ENCODE results near the gene UNC5B. TPM values are rescaled to one million over a fixed set of nuclear protein-coding genes. Genes with fewer than 3 reads are reported as not detected.

The UNC5B gene
- total RNA-seq, 2 donors from 2014 or later: 10.4 to 11.2 TPM

GRCh38 chr10:71239946-71240795 is 27.8 kb downstream of the UNC5B start:
- WGBS, 2 donors: 76 to 84% methylated on average over 20 of the region's 22 CpGs
- ATAC-seq: no peak
- Histone ChIP-seq H3K36me3 (replicated peaks in 1 of 2; ENCODE audit: insufficient read depth in 1 of 2, low read depth in 2 of 2) (no peaks in the 10 kb centered on the region), H3K27me3 (no peaks in the 10 kb centered on the region), H3K4me3 (no peak overlapping the region), H3K27ac (no peak overlapping the region), H3K9me3 (no peaks in the 10 kb centered on the region), H3K4me1 (peaks cover 10% of the 10 kb centered on the region)
- intact Hi-C loops (cut with DNase I): no loop called here
- no peak for DNase-seq
- no peak for TF ChIP-seq CTCF (IDR thresholded peaks at IDR 0.05)
- TF ChIP-seq POLR2A (IDR thresholded peaks at IDR 0.05): no peak

- H3K4me1 ChIP-seq: peaks cover 10% of the 10 kb centered on the region
- H3K27me3 ChIP-seq: no peaks in the 10 kb centered on the region
- no peaks in the 10 kb centered on the region for H3K9me3 ChIP-seq
- ATAC-seq (no peak), DNase-seq (peak in 1 of 4 donors; percentile 28)
- H3K4me3 ChIP-seq: no peak overlapping the region
- no peaks in the 10 kb centered on the region for H3K36me3 ChIP-seq (replicated peaks in 1 of 2; ENCODE audit: insufficient read depth in 1 of 2, low read depth in 2 of 2)
- intact Hi-C loops (cut with DNase I): no loop called here
- H3K27ac ChIP-seq: no peak overlapping the region
- whole genome bisulfite sequencing, 2 donors: 69 to 72% methylated on average over 7 to 11 of the region's 11 CpGs
- TF ChIP-seq POLR2A (IDR thresholded peaks at IDR 0.05) (no peak), CTCF (IDR thresholded peaks at IDR 0.05) (no peak)
These were observed 28.9 kb downstream of the UNC5B start for GRCh38 chr10:71241114-71241829.

GRCh38 chr10:71241830-71242621 is 29.7 kb downstream of the UNC5B start:
- TF ChIP-seq POLR2A (IDR thresholded peaks at IDR 0.05) (no peak), CTCF (IDR thresholded peaks at IDR 0.05) (no peak)
- DNase-seq (no peak), ATAC-seq (no peak)
- no peaks in the 10 kb centered on the region for H3K9me3 ChIP-seq
- H3K36me3 ChIP-seq (replicated peaks in 1 of 2; ENCODE audit: insufficient read depth in 1 of 2, low read depth in 2 of 2): no peaks in the 10 kb centered on the region
- peaks cover 15% of the 10 kb centered on the region for H3K4me1 ChIP-seq
- intact Hi-C loops (cut with DNase I): no loop called here
- no peaks in the 10 kb centered on the region for H3K27me3 ChIP-seq
- no peak overlapping the region for H3K27ac ChIP-seq
- no peak overlapping the region for H3K4me3 ChIP-seq
- WGBS, 2 donors: 55 to 65% methylated on average over 11 to 12 of the region's 12 CpGs

DNA sequence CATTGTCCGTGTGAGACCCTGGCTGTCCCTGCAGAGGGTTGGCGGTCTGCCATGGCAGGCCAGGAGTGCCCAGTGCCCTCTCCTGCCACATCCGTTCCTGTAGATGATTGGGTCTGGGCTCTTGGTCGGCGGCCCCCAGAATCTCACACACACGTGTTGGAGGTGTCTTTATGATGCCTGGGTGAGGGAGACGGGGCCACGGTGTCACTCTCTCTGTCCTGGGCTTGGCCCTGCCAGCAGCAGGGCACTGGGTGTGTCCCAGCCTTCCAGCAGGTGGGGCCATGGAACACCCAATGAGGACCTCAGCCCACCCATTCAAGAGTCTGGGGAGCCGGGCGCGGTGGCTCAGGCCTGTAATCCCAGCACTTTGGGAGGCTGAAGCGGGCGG is 30.2 kb downstream of the UNC5B start:
- no peaks in the 10 kb centered on the region for H3K27me3 ChIP-seq
- H3K36me3 ChIP-seq (replicated peaks in 1 of 2; ENCODE audit: insufficient read depth in 1 of 2, low read depth in 2 of 2): no peaks in the 10 kb centered on the region
- no peaks in the 10 kb centered on the region for H3K9me3 ChIP-seq
- 84% methylated on average over 13 of the region's 13 CpGs; no CpG with 5 or more reads in 1 of the 2 donors for WGBS, 2 donors
- no peak overlapping the region for H3K4me3 ChIP-seq
- no peak overlapping the region for H3K27ac ChIP-seq
- ATAC-seq: no peak
- DNase-seq: no peak
- peaks cover 20% of the 10 kb centered on the region for H3K4me1 ChIP-seq
- TF ChIP-seq POLR2A (IDR thresholded peaks at IDR 0.05) (no peak), CTCF (IDR thresholded peaks at IDR 0.05) (no peak)
- intact Hi-C loops (cut with DNase I): no loop called here
